TTC549 (cell line): Measurements from ENCODE around the gene CFAP58.

ENCODE experiments used
- FAIRE-seq: peaks from 2 replicates; lab custom pipeline; 2012; peaks lifted over from hg19 to GRCh38; lab: Jason Lieb, UNC

Gene CFAP58

DNA sequence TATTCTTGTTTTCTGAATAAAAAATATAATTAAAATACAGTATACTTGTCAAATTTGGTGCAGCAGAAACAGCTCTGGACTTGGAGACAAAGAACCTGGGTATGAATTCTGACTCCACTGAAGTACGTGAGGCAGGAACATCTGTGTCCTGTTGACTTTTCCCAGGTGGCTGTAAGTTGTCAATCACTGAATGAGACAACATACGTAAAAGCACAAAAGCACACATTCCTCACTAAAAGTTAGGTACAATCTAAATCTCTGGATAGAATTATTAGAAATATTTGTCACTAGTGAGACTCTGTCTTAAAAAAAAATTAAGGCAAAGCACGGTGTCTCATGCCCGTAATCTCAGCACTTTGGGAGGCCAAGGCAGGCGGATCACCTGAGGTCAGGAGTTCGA is 18.1 kb downstream of the CFAP58 start:
- no peak for FAIRE-seq

DNA sequence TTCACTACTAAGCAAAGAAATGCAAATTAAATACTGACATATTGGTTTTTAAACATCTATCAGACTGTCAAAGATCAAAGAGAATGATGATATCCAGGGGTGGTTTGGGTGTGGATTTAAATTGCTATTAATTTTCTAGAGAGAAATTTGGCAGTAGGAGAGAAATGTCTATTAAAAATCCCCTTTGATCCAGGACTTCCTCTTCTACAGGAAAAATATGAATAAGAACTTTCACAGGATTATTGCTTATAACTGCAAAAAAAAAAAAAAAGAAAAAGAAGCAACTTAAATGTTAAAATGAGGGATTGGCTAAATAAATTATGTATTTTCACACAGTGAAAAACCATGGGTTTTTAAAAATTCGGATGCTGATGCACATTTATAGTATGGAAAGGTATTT is 21.0 kb downstream of the CFAP58 start:
- no peak for FAIRE-seq

GRCh38 chr10:104376784-104377300 is 23.2 kb downstream of the CFAP58 start:
- no peak for FAIRE-seq

- FAIRE-seq = no peak
These were observed 26.7 kb downstream of the CFAP58 start for GRCh38 chr10:104380336-104380735.

- no peak for FAIRE-seq
These were observed 33.7 kb downstream of the CFAP58 start for GRCh38 chr10:104387130-104387888.

- FAIRE-seq = no peak
These were observed 35.2 kb downstream of the CFAP58 start for GRCh38 chr10:104388830-104389229.

- FAIRE-seq = no peak
These were observed 37.7 kb downstream of the CFAP58 start for GRCh38 chr10:104391150-104391968.

- no peak for FAIRE-seq
These were observed 38.3 kb downstream of the CFAP58 start for GRCh38 chr10:104391969-104392296.

DNA sequence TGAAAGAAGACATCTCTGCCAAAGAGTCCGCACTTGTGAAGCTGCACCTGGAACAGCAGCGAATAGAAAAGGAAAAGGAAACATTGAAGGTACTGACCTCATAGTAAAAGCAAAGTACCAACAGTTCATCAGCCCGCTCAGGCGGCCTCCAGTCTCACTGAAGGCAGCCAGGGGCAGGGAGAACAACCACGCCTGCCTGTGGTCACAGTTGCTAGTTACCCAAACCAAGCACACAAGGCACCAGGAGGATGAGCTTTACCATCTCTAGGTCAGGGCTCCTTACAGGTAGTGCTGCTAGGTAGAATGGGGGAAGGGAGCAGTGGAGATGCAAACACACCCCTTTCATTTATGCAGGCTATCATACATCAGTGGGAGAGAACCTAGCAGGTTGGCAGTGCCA is 39.8 kb downstream of the CFAP58 start:
- no peak for FAIRE-seq

GRCh38 chr10:104396581-104396980 is 42.9 kb downstream of the CFAP58 start:
- FAIRE-seq = no peak

GRCh38 chr10:104403636-104404035 is 50.0 kb downstream of the CFAP58 start:
- FAIRE-seq = no peak

GRCh38 chr10:104406715-104407650 is 53.4 kb downstream of the CFAP58 start:
- no peak for FAIRE-seq

GRCh38 chr10:104413528-104413927 is 59.9 kb downstream of the CFAP58 start:
- no peak for FAIRE-seq

- no peak for FAIRE-seq
These were observed 62.0 kb downstream of the CFAP58 start for GRCh38 chr10:104415526-104416165.

- FAIRE-seq = no peak
These were observed 63.2 kb downstream of the CFAP58 start for GRCh38 chr10:104416851-104417250.

DNA sequence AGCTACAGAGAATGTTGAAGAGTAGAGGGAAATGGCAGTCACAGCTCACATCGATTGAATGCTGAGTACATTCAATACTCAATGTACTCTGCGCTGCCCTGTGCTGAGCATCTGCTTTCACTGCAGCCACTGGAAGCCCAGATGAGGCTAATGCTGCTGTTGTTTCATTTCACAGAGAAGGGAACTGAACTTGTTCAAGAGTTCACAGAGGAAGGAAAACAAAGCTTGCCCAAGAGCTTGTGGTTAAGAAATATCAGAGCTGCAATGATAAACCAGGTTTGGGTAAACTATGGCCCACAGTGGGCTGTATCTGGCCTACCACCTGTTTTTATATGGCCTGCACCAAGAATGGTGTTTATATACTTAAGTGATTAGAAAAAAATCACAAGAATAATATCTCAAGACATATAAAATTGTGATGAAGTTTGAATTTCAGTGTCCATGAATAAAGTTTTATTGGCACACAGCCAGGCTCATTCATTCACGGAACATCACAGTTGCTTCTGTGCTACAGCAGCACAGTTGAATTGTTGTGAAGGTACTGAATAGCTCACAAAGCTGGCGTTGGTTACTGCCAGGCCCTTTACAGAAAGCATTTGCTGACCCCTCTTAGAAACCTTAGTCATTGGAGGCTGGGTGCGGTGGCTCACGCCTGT is 64.1 kb downstream of the CFAP58 start:
- FAIRE-seq = no peak

DNA sequence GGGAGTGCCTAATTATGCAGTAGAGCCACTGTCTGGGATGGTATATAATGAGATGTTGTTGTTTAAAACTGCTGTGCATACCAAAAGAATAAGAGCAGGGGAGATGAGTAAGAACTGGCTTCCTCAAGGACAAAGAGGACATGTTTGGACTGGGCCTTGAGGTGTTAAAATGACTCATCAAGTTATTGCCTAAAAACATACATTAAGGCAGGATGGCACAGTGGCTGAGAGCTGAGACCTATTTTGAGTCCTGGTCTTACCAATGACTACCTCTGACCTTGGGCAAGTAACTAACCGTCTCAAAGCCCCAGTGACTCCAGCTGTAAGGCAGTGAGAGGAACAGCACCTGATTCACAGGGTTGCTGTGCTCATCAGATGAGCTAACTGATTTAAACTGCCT is 71.1 kb downstream of the CFAP58 start:
- no peak for FAIRE-seq

- FAIRE-seq = no peak
These were observed 74.4 kb downstream of the CFAP58 start for GRCh38 chr10:104427989-104428388.

DNA sequence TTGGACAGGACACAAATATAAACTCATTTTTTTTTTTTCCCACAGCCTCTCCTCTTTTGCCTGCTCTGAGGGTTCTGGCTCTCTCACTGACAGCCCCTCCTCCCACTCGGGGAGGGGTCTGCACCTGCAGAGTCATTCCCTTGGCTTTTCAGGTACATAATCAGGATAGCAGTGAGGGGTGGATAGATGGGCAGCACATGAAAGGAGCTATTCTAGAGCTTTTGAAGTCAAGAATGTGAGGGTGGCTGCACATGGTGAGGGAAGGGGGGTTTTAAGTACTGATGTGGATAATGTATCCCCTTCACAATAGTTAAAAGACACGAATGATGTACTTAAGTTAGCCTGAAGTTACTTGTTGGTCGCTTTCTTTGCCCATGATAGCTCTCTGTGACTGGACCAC is 76.2 kb downstream of the CFAP58 start:
- FAIRE-seq = no peak

DNA sequence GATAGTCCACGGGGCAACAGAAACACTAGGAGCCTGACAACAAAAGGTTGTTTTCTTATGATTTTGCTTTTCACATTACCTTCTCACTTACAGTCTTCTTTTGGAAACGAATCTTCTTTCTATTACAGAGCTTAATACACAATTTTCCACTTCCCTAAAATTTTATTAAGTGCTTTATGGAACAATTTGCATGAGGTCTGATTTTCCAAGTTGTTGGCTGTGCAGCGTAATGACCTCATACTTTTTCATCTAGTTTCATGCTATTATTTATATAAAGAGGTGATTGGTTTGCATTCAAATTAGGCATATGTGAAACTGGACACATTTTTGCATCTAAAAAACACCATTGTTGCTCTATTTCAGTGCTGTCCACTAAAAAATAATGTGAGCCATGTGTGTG is 76.7 kb downstream of the CFAP58 start:
- no peak for FAIRE-seq

- FAIRE-seq = no peak
These were observed 80.0 kb downstream of the CFAP58 start for GRCh38 chr10:104433669-104434068.
